ENCODE measurements around the gene CTIF.

The CTIF gene

DNA sequence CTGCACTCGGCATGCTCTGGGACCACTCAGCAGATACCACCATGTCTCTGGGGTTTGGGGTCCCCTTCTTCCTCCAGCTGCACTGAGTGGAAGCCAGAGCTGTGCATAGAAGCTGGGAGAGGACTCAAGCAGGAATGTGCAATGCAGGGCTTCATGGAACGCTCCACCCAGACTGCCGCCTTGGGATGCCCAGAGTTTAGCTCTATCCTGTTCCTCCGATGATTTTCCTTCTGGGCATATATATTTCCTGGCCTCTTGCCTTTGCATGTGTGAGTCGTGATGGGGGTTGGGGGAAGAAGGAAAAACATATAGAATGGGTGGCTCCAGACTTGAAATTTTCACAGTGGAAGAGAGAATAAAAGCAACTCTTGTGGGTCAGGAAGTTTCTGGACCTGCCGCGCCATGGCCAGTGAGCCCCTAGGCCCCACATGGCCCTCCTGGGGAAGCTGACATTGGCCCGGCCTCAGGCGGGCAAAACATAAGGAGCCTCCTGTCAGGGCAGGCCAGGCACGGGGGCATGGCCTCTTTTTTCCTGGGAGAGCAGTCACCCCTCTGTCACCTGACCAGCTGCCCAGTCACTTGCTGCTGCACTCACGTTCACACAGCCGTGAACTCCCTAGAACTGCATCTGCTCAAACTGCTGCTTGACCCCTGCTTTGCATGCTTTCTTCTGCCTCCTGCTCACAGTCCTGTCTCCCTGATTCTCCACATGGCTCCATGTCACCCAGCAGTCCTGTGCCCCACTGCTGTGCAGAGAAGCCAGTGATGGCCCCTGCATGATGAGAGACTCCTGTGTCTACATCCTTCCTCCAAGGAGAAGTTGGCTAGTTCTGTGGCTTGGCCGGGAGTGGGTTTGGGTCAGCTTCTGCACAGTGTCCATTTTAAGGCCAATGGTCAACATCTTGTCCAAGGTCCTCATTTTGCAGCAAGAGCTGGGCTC is 197.8 kb downstream of the CTIF start:
- TF ChIP-seq EGR1 (IDR thresholded peaks at IDR 0.05): no peak
- TF ChIP-seq, protein P1, sequence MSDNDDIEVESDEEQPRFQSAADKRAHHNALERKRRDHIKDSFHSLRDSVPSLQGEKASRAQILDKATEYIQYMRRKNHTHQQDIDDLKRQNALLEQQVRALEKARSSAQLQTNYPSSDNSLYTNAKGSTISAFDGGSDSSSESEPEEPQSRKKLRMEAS (IDR thresholded peaks at IDR 0.05): no peak
- TF ChIP-seq RAD21 (IDR thresholded peaks at IDR 0.05; ENCODE audit: low read depth): no peak
- TF ChIP-seq ZBTB7A (IDR thresholded peaks at IDR 0.05; ENCODE audit: low read depth): no peak
- TF ChIP-seq, protein P2, sequence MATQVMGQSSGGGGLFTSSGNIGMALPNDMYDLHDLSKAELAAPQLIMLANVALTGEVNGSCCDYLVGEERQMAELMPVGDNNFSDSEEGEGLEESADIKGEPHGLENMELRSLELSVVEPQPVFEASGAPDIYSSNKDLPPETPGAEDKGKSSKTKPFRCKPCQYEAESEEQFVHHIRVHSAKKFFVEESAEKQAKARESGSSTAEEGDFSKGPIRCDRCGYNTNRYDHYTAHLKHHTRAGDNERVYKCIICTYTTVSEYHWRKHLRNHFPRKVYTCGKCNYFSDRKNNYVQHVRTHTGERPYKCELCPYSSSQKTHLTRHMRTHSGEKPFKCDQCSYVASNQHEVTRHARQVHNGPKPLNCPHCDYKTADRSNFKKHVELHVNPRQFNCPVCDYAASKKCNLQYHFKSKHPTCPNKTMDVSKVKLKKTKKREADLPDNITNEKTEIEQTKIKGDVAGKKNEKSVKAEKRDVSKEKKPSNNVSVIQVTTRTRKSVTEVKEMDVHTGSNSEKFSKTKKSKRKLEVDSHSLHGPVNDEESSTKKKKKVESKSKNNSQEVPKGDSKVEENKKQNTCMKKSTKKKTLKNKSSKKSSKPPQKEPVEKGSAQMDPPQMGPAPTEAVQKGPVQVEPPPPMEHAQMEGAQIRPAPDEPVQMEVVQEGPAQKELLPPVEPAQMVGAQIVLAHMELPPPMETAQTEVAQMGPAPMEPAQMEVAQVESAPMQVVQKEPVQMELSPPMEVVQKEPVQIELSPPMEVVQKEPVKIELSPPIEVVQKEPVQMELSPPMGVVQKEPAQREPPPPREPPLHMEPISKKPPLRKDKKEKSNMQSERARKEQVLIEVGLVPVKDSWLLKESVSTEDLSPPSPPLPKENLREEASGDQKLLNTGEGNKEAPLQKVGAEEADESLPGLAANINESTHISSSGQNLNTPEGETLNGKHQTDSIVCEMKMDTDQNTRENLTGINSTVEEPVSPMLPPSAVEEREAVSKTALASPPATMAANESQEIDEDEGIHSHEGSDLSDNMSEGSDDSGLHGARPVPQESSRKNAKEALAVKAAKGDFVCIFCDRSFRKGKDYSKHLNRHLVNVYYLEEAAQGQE (IDR thresholded peaks at IDR 0.05; ENCODE audit: low read depth): no peak
- TF ChIP-seq, protein P3, sequence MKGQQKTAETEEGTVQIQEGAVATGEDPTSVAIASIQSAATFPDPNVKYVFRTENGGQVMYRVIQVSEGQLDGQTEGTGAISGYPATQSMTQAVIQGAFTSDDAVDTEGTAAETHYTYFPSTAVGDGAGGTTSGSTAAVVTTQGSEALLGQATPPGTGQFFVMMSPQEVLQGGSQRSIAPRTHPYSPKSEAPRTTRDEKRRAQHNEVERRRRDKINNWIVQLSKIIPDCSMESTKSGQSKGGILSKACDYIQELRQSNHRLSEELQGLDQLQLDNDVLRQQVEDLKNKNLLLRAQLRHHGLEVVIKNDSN (IDR thresholded peaks at IDR 0.05): no peak
- no peak for TF ChIP-seq CEBPB (IDR thresholded peaks at IDR 0.05)
- no peak for TF ChIP-seq CREB1 (IDR thresholded peaks at IDR 0.05; ENCODE audit: low read depth)
- TF ChIP-seq NFIC (IDR thresholded peaks at IDR 0.05): no peak
- TF ChIP-seq EP300 (IDR thresholded peaks at IDR 0.05; ENCODE audit: borderline replicate concordance): no peak
- no peak for TF ChIP-seq YY1 (IDR thresholded peaks at IDR 0.05; ENCODE audit: low read depth)
- no peak for TF ChIP-seq TAF1 (IDR thresholded peaks at IDR 0.05; ENCODE audit: low read depth)
- no peak for TF ChIP-seq TEAD4 (IDR thresholded peaks at IDR 0.05)
- no peak for TF ChIP-seq FOXM1 (IDR thresholded peaks at IDR 0.05; ENCODE audit: borderline replicate concordance, low read depth)
- no peak for TF ChIP-seq TCF12 (IDR thresholded peaks at IDR 0.05; ENCODE audit: low read depth)

DNA sequence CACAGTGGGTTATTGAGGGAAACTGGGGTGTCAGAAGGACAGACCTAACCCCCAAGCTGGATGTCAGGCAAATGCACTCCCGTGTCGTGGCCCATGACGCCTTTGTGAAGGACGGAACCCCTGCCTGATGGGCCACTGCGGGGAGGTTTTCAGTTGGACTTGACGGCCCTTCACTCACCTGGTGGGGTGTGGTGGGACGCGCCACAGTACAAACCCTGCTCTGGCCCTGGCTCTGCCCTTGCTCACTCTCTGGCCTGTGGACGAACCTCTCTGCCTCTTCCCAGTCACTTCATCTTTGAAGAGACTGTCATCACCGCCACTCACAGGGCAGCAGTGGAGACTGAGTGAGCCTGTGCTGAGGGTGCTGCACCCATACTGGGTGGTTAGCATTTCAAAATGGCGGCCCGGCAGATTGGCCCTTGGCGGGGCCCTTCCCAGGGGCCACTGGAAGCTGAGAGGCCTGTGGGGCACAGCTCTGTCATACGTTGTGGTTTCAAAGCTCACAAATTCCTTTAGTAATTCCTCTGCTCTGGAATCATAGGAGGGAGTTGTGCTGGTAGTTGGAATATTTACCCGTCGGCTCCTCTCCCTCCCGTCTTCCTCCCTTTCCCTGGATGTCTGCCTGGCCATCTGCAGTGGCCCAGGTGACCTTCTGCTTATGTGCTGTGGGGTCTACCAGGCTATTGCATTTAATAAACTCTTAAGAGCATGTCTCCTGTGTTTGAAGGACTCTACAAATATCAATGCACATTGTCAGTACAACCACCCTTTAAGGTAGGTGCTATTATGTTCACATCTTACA is 200.6 kb downstream of the CTIF start:
- TF ChIP-seq RAD21 (IDR thresholded peaks at IDR 0.05; ENCODE audit: low read depth) (no peak), EP300 (IDR thresholded peaks at IDR 0.05; ENCODE audit: borderline replicate concordance) (no peak), YY1 (IDR thresholded peaks at IDR 0.05; ENCODE audit: low read depth) (no peak), TCF12 (IDR thresholded peaks at IDR 0.05; ENCODE audit: low read depth) (no peak), ZBTB7A (IDR thresholded peaks at IDR 0.05; ENCODE audit: low read depth) (no peak), CEBPB (IDR thresholded peaks at IDR 0.05) (no peak), FOXM1 (IDR thresholded peaks at IDR 0.05; ENCODE audit: borderline replicate concordance, low read depth) (no peak)
- TF ChIP-seq, protein P2 (IDR thresholded peaks at IDR 0.05; ENCODE audit: low read depth): no peak

DNA sequence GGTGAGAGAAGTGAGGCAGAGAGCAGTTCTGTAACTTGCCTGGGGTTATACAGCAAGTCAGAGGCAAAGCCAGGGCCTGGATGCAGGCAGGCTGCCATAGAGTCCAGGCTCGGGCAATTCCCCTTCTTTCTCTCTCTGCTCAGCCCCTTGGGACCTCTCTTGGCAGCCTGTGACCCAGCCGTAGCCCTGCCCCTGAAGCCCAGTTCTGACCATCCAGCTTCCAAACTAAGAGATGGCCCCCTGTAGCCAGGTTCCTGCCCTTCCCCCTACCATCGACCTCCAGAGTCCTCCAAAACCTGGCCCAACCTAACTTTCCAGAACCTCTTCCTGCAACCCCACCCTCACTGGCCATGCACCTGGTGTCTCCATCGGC is 201.2 kb downstream of the CTIF start:
- TF ChIP-seq, protein P2 (IDR thresholded peaks at IDR 0.05; ENCODE audit: low read depth): no peak
- TF ChIP-seq YY1 (IDR thresholded peaks at IDR 0.05; ENCODE audit: low read depth) (no peak), EGR1 (IDR thresholded peaks at IDR 0.05) (no peak), NFIC (IDR thresholded peaks at IDR 0.05) (no peak), EP300 (IDR thresholded peaks at IDR 0.05; ENCODE audit: borderline replicate concordance) (no peak), TCF12 (IDR thresholded peaks at IDR 0.05; ENCODE audit: low read depth) (no peak), TAF1 (IDR thresholded peaks at IDR 0.05; ENCODE audit: low read depth) (no peak)
- TF ChIP-seq, protein P1 (IDR thresholded peaks at IDR 0.05): no peak

DNA sequence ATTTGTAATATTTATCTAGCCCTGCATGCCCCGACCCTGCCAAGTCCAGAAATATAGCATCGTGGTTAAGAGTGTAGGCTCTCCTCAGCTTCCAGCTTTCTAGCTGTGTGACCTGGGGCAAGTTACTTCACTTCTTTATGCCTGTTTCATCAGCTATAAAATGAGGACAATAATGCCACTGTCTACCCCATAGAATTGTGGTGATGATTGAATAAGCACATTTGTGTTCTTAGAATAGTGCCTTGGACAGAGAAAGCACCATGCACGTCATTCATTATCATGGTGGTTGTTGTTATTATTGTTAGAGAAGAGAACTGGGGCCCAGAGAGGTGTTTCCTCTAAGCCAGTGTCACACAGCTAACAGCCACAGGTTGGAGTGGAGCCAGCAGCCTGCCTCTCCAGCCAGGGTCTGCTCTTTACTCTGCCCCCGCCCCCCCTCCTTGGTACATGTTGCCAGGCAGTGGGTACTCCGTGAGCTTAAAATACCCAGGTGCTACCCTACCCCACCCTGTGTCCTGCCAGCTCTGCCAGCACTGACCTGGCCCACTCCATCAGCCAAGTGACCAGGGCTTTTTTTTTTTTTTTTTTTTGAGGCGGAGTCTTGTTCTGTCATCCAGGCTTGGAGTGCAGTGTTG is 202.1 kb downstream of the CTIF start:
- TF ChIP-seq YY1 (IDR thresholded peaks at IDR 0.05; ENCODE audit: low read depth) (no peak), TCF12 (IDR thresholded peaks at IDR 0.05; ENCODE audit: low read depth) (no peak), EGR1 (IDR thresholded peaks at IDR 0.05) (no peak), RAD21 (IDR thresholded peaks at IDR 0.05; ENCODE audit: low read depth) (no peak), NFIC (IDR thresholded peaks at IDR 0.05) (no peak), TAF1 (IDR thresholded peaks at IDR 0.05; ENCODE audit: low read depth) (no peak), FOXM1 (IDR thresholded peaks at IDR 0.05; ENCODE audit: borderline replicate concordance, low read depth) (no peak), TEAD4 (IDR thresholded peaks at IDR 0.05) (no peak), CREB1 (IDR thresholded peaks at IDR 0.05; ENCODE audit: low read depth) (no peak), ZBTB7A (IDR thresholded peaks at IDR 0.05; ENCODE audit: low read depth) (no peak), EP300 (IDR thresholded peaks at IDR 0.05; ENCODE audit: borderline replicate concordance) (no peak), CEBPB (IDR thresholded peaks at IDR 0.05) (no peak)
- TF ChIP-seq, protein P2 (IDR thresholded peaks at IDR 0.05; ENCODE audit: low read depth): no peak
- TF ChIP-seq, protein P3 (IDR thresholded peaks at IDR 0.05): no peak
- TF ChIP-seq, protein P1 (IDR thresholded peaks at IDR 0.05): no peak
